ENCODE data around the gene FHOD3. TPM values are rescaled to one million over a fixed set of nuclear protein-coding genes. Genes with fewer than 3 reads are reported as not detected.

FHOD3 gene
- total RNA-seq, 4 donors from 2014 or later = 3.5 to 40.0 (median 14.5) TPM

DNA sequence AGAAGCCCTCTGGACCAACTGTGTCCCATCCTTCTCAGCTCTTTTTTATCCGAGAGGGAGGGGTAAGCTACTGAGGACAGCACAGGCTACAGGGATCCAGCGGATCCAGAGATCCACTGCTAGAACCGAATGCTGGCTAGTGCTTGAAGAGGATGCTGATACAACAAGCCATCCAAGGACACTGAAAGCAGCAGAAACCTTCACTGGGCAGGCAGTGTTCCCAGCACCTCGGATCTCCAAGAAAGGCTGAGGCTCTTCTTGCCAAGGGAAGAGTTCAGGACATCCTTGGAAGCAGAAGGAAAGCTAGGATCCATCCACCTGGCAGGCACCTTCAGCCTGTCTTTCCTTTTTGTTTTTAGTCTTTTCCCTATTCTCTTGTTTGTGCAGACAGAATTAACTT lies 13.2 kb upstream of the FHOD3 start:
- Histone ChIP-seq H3K9me3 (no peaks in the 10 kb centered on the region), H3K36me3 (no peaks in the 10 kb centered on the region), H3K4me1 (no peaks in the 10 kb centered on the region), H3K27ac (no peak overlapping the region), H3K27me3 (peaks cover 17% of the 10 kb centered on the region), H3K4me3 (no peak overlapping the region)
- TF ChIP-seq EP300 (IDR thresholded peaks at IDR 0.05; ENCODE audit: low read depth) = no peak
- TF ChIP-seq POLR2A (IDR thresholded peaks at IDR 0.05) = no peak
- TF ChIP-seq, protein P1, sequence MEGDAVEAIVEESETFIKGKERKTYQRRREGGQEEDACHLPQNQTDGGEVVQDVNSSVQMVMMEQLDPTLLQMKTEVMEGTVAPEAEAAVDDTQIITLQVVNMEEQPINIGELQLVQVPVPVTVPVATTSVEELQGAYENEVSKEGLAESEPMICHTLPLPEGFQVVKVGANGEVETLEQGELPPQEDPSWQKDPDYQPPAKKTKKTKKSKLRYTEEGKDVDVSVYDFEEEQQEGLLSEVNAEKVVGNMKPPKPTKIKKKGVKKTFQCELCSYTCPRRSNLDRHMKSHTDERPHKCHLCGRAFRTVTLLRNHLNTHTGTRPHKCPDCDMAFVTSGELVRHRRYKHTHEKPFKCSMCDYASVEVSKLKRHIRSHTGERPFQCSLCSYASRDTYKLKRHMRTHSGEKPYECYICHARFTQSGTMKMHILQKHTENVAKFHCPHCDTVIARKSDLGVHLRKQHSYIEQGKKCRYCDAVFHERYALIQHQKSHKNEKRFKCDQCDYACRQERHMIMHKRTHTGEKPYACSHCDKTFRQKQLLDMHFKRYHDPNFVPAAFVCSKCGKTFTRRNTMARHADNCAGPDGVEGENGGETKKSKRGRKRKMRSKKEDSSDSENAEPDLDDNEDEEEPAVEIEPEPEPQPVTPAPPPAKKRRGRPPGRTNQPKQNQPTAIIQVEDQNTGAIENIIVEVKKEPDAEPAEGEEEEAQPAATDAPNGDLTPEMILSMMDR (IDR thresholded peaks at IDR 0.05) = no peak
- no peak for TF ChIP-seq POLR2AphosphoS5 (IDR thresholded peaks at IDR 0.05)
- DNase-seq = no peak
- in situ Hi-C loops (cut with MboI; ENCODE audit: low pct_ligation_motif_present in 1 of 4, low pct_unique_long_range_greater_than_20kb in 1 of 4, low sequenced_read_pairs in 3 of 4) = loop anchor here (5.0 to 25.0 kb wide), 8 partner anchors 189 to 547 kb away; no protein-coding TSS in a partner anchor
- intact Hi-C loops (cut with DNase I; ENCODE audit: low total_unique reads) = loop anchor here (5.0 to 10.0 kb wide), 3 partner anchors 187 to 889 kb away; no protein-coding TSS in a partner anchor
- WGBS, 2 donors (ENCODE audit: low coverage in 1 of 2) = 82% methylated on average over 4 of the region's 4 CpGs; no CpG with 5 or more reads in 1 of the 2 donors

DNA sequence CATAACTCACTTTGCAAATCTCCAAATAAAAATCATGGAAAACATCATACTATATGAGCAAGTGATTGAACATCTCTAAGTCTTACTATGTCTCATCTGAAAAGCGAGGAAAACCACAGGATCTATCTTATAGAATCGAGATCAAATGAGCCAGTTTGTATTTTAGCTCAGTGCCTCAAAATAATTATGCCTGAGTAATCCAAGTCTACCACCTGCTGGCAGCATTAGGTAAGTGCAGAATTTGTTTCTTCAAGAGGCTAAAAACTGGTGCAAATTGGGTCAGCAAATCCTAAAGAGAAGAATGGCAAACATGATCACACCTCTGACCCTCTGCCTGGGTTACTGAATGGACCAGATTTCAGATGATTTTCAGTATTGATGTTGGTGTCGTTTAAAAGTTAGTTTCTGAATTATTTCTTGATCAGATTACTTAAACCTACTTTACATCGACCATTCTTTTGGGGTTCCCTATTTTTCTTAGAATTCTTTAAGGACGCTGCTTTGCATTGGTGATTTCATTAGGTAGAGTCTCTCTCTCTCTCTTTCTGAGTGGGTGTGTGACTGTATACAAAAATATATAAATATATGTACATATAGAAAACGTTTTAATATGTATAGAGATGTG lies 12.7 kb upstream of the FHOD3 start:
- peak; percentile 37 for DNase-seq

DNA sequence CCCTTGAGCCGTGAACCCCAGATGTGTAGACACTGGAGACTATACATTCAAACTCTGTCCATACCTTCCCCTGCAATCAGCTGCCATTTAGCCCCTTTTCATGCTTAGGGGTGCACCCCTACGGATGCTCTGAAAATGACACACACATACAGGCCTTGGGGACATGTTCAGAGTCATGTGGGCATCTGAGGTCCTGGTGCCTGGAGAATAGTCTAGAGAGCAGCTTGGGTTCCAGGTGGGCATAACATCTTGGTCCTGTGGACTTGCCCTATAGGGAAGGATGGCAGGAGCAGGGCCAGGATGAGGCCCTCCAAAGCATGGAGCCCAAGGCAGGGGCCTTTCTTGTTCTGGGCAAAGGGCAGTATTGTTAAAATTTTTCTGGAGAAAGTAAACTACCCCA lies 9.9 kb upstream of the FHOD3 start:
- H3K9me3 ChIP-seq = no peaks in the 10 kb centered on the region
- DNase-seq = no peak
- in situ Hi-C loops (cut with MboI; ENCODE audit: low pct_ligation_motif_present in 1 of 4, low pct_unique_long_range_greater_than_20kb in 1 of 4, low sequenced_read_pairs in 3 of 4) (loop anchor here (5.0 to 25.0 kb wide), 6 partner anchors 193 to 550 kb away; no protein-coding TSS in a partner anchor), intact Hi-C loops (cut with DNase I; ENCODE audit: low total_unique reads) (loop anchor here (10.0 kb wide), 1 partner anchor 893 kb away; no protein-coding TSS in a partner anchor)
- H3K27me3 ChIP-seq = peaks cover 6% of the 10 kb centered on the region
- TF ChIP-seq POLR2AphosphoS5 (IDR thresholded peaks at IDR 0.05) (no peak), POLR2A (IDR thresholded peaks at IDR 0.05) (no peak), EP300 (IDR thresholded peaks at IDR 0.05; ENCODE audit: low read depth) (no peak)
- TF ChIP-seq, protein P1 (IDR thresholded peaks at IDR 0.05) = no peak
- H3K27ac ChIP-seq = no peak overlapping the region
- 60 to 100% methylated on average over 1 to 2 of the region's 2 CpGs for WGBS, 2 donors (ENCODE audit: low coverage in 1 of 2)
- H3K4me1 ChIP-seq = no peaks in the 10 kb centered on the region
- H3K36me3 ChIP-seq = no peaks in the 10 kb centered on the region
- H3K4me3 ChIP-seq = no peak overlapping the region

More for the DNA sequence above, 12.7 kb upstream of the FHOD3 start:
- H3K36me3 ChIP-seq = no peaks in the 10 kb centered on the region
- intact Hi-C loops (cut with DNase I; ENCODE audit: low total_unique reads) = loop anchor here (5.0 to 10.0 kb wide), 3 partner anchors 187 to 890 kb away; no protein-coding TSS in a partner anchor
- TF ChIP-seq EP300 (IDR thresholded peaks at IDR 0.05; ENCODE audit: low read depth) = no peak
- TF ChIP-seq, protein P1 (IDR thresholded peaks at IDR 0.05) = peak; percentile 85 to 92 (median 89)
- H3K4me3 ChIP-seq = no peak overlapping the region
- H3K27ac ChIP-seq = no peak overlapping the region
- no peaks in the 10 kb centered on the region for H3K9me3 ChIP-seq
- peaks cover 17% of the 10 kb centered on the region for H3K27me3 ChIP-seq
- no peaks in the 10 kb centered on the region for H3K4me1 ChIP-seq
- in situ Hi-C loops (cut with MboI; ENCODE audit: low pct_ligation_motif_present in 1 of 4, low pct_unique_long_range_greater_than_20kb in 1 of 4, low sequenced_read_pairs in 3 of 4) = loop anchor here (5.0 to 25.0 kb wide), 8 partner anchors 190 to 547 kb away; no protein-coding TSS in a partner anchor
- WGBS, 2 donors (ENCODE audit: low coverage in 1 of 2) = 31 to 33% methylated on average over 6 of the region's 6 CpGs

DNA sequence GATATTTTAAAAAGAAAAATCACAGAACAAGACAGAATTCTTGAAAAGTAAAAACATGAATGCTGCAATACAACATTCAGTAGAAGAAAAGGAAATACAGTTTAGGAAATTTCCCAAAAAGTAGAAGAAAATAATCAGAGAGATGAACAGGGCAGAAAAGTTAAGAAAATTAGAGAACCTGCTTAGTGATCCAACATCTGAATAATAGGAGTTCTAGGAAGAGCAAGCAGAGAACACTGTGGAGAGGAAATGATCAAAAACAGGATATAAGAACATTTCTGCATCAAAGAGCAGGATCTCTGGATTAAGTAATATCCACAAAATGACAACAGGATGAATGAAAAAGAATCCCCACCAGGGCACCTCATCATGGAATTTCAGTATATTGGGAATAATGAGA lies 8.8 kb upstream of the FHOD3 start:
- in situ Hi-C loops (cut with MboI; ENCODE audit: low pct_ligation_motif_present in 1 of 4, low pct_unique_long_range_greater_than_20kb in 1 of 4, low sequenced_read_pairs in 3 of 4) (loop anchor here (5.0 to 25.0 kb wide), 6 partner anchors 194 to 551 kb away; no protein-coding TSS in a partner anchor), intact Hi-C loops (cut with DNase I; ENCODE audit: low total_unique reads) (loop anchor here (10.0 kb wide), 1 partner anchor 894 kb away; no protein-coding TSS in a partner anchor)
- H3K27ac ChIP-seq = no peak overlapping the region
- no peak for DNase-seq
- no peaks in the 10 kb centered on the region for H3K36me3 ChIP-seq
- H3K9me3 ChIP-seq = no peaks in the 10 kb centered on the region
- peaks cover 6% of the 10 kb centered on the region for H3K27me3 ChIP-seq
- H3K4me1 ChIP-seq = no peaks in the 10 kb centered on the region
- TF ChIP-seq POLR2AphosphoS5 (IDR thresholded peaks at IDR 0.05) (no peak), POLR2A (IDR thresholded peaks at IDR 0.05) (no peak)
- TF ChIP-seq, protein P1 (IDR thresholded peaks at IDR 0.05) = no peak
- H3K4me3 ChIP-seq = no peak overlapping the region
